ENCODE measurements around the gene PPAN.
A peak's percentile ranks its signal among the peaks of the same experiment; 100 is the strongest.

PPAN gene

GRCh38 chr19:10113964-10114650 is 7.9 kb downstream of the PPAN start:
- peak; percentile 79 for DNase-seq

- DNase-seq: peak; percentile 82
Measured at GRCh38 chr19:10114651-10115391, 8.7 kb downstream of the PPAN start.

GRCh38 chr19:10115392-10116084 is 9.4 kb downstream of the PPAN start:
- peak; percentile 76 for DNase-seq

GRCh38 chr19:10116085-10116865 is 10.1 kb downstream of the PPAN start:
- DNase-seq: no peak

- no peak for DNase-seq
Measured at GRCh38 chr19:10116866-10117616, 10.9 kb downstream of the PPAN start.

- DNase-seq: no peak
Measured at GRCh38 chr19:10118960-10119359, 12.8 kb downstream of the PPAN start.

GRCh38 chr19:10120538-10121189 is 14.5 kb downstream of the PPAN start:
- DNase-seq: no peak

GRCh38 chr19:10122045-10122444 is 15.9 kb downstream of the PPAN start:
- DNase-seq: no peak

- DNase-seq: no peak
Measured at GRCh38 chr19:10124429-10124828, 18.3 kb downstream of the PPAN start.

GRCh38 chr19:10126213-10126639 is 20.1 kb downstream of the PPAN start:
- no peak for DNase-seq

- no peak for DNase-seq
Measured at GRCh38 chr19:10132905-10133304, 26.7 kb downstream of the PPAN start.

- no peak for DNase-seq
Measured at GRCh38 chr19:10133596-10133995, 27.4 kb downstream of the PPAN start.

GRCh38 chr19:10134040-10134439 is 27.9 kb downstream of the PPAN start:
- DNase-seq: no peak

- DNase-seq: no peak
Measured at GRCh38 chr19:10135551-10136334, 29.6 kb downstream of the PPAN start.

- no peak for DNase-seq
Measured at GRCh38 chr19:10136936-10137335, 30.8 kb downstream of the PPAN start.

- no peak for DNase-seq
Measured at GRCh38 chr19:10137751-10138682, 31.9 kb downstream of the PPAN start.

GRCh38 chr19:10138879-10139795 is 33.0 kb downstream of the PPAN start:
- DNase-seq: no peak

GRCh38 chr19:10139952-10140351 is 33.8 kb downstream of the PPAN start:
- DNase-seq: no peak

GRCh38 chr19:10141479-10141878 is 35.3 kb downstream of the PPAN start:
- no peak for DNase-seq

Measured in activated CD8-positive, alpha-beta memory T cell treated with anti-CD3 and anti-CD28 coated beads for 24 hours (primary cell).